ENCODE data around the gene EGLN1. TPM values are rescaled to one million over a fixed set of nuclear protein-coding genes. Genes with fewer than 3 reads are reported as not detected.
A peak's percentile ranks its signal among the peaks of the same experiment; 100 is the strongest.

EGLN1 gene
- total and polyA plus RNA-seq, 10 donors = 5.6 to 44.0 (median 37.2) TPM

DNA sequence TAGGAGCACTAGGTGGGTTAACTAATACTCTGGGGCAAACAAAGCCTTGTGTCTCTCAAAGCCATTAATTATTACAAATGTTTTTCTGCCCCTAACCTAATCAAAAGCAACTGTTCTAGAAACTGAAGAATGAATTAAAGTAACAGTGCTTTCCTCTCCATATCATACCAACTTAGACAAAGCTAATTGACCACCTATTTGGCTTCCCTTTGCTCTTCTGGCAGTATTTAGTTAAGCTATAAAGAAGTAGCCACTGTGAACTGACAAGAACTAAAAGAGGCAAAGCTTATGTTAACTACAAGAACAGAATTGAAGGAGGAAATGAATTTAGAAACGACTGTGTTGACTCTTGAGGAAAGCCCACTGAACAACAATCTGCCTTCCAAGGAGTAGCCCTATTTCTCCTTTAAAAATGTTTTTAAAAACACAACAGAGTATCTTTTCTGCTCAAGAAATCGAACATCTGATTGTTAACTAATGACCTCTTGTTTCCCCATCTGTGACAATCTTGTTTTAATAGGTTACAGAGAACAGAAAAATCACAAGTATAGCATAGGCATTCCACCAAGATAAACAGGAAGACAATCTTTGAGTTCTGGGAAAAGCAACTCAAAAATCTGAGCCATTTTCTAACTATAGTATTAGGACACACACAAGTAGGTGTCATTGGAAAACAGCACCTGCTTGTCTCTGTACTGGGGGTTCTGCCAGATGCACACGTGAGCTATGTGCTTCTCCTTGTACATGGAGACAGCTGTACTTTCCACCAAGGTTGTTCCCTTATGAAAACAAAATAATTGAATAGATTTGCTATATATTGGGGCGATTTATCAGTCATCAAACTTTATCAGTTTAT is 3.1 kb upstream of the EGLN1 start:
- TF ChIP-seq POLR2AphosphoS5 (IDR thresholded peaks at IDR 0.05) (no peak), POLR2A (IDR thresholded peaks at IDR 0.05) (no peak)
- TF ChIP-seq, protein P1, sequence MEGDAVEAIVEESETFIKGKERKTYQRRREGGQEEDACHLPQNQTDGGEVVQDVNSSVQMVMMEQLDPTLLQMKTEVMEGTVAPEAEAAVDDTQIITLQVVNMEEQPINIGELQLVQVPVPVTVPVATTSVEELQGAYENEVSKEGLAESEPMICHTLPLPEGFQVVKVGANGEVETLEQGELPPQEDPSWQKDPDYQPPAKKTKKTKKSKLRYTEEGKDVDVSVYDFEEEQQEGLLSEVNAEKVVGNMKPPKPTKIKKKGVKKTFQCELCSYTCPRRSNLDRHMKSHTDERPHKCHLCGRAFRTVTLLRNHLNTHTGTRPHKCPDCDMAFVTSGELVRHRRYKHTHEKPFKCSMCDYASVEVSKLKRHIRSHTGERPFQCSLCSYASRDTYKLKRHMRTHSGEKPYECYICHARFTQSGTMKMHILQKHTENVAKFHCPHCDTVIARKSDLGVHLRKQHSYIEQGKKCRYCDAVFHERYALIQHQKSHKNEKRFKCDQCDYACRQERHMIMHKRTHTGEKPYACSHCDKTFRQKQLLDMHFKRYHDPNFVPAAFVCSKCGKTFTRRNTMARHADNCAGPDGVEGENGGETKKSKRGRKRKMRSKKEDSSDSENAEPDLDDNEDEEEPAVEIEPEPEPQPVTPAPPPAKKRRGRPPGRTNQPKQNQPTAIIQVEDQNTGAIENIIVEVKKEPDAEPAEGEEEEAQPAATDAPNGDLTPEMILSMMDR (IDR thresholded peaks at IDR 0.05 in 8 of 11, conservative IDR thresholded peaks at IDR 0.05 in 3 of 11) = no peak
- H3K27ac ChIP-seq = peak overlapping the region in 4 of 8 donors; percentile 6 to 44 (median 24)
- H3K27me3 ChIP-seq (replicated peaks in 1 of 7) = no peaks in the 10 kb centered on the region
- no peak for DNase-seq
- WGBS, 5 donors = 44 to 56% (median 54%) methylated on average over 4 of the region's 4 CpGs
- H3K36me3 ChIP-seq = no peaks in the 10 kb centered on the region
- H3K9me3 ChIP-seq = no peaks in the 10 kb centered on the region
- no peak overlapping the region for H3K4me3 ChIP-seq
- intact Hi-C loops (cut with DNase I; ENCODE audit: low total_unique reads) = loop anchor here (10.0 kb wide), 1 partner anchor 100 kb away; the partner anchor contains the start of gene TSNAX
- peaks cover 0 to 22% (median 12%) of the 10 kb centered on the region in 6 donors for H3K4me1 ChIP-seq

DNA sequence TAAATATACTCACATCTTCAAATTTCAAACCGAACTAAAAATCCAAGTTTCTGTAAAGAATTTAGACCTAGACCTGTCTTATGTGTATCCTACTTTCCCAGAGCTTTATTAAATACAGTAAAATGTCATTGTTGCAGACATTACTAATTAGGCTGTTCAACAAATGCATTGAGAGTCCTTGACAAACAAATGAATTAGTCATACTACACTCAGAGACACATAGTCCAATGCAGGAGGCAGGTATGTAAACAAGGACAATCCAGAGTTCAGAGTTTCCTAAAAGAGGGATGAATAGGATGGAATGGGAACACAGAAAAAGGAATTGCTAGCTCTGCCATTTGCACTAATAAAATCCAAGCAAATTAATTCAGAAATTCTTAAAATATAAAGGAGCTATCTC is 1.6 kb upstream of the EGLN1 start:
- DNase-seq = no peak
- Histone ChIP-seq H3K27me3 (replicated peaks in 1 of 7) (no peaks in the 10 kb centered on the region), H3K4me3 (no peak overlapping the region), H3K27ac (peak overlapping the region in 7 of 8 donors; percentile 11 to 100 (median 99)), H3K4me1 (peaks cover 7 to 37% (median 26%) of the 10 kb centered on the region in 6 donors), H3K36me3 (no peaks in the 10 kb centered on the region), H3K9me3 (no peaks in the 10 kb centered on the region)
- no peak for TF ChIP-seq POLR2AphosphoS5 (IDR thresholded peaks at IDR 0.05)
- TF ChIP-seq POLR2A (IDR thresholded peaks at IDR 0.05) = no peak
- TF ChIP-seq, protein P1 (IDR thresholded peaks at IDR 0.05 in 8 of 11, conservative IDR thresholded peaks at IDR 0.05 in 3 of 11) = no peak
- intact Hi-C loops (cut with DNase I; ENCODE audit: low total_unique reads) = loop anchor here (10.0 kb wide), 1 partner anchor 101 kb away; the partner anchor contains the start of gene TSNAX
- 80 to 92% (median 86%) methylated on average over 1 of the region's 1 CpG for WGBS, 5 donors

DNA sequence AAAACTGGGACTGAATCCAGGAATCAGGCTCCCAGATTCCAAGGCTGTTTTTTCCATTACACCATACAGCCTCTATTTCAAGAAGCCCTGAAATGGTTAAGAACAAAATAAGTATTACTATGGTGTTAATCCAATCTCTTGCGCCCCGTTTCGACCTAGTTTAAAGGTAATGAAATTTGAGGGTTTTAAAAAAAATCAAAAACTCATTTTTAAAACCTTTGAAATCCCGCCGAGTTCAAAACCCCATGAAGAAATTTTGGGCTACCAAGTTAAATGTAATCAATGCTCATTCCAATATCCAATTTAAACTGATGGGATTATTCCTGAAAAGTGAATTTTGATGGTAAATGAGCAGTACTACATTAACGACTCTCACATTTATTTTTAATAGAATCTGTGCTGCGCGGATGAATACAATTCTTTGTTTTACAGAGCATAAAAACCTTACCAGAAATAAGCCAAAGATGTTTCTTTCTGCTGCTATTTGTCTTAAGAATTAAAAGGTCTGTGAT is 767 bp upstream of the EGLN1 start:
- TF ChIP-seq POLR2A (IDR thresholded peaks at IDR 0.05) (no peak), POLR2AphosphoS5 (IDR thresholded peaks at IDR 0.05) (no peak)
- TF ChIP-seq, protein P1 (IDR thresholded peaks at IDR 0.05 in 8 of 11, conservative IDR thresholded peaks at IDR 0.05 in 3 of 11) = no peak
- H3K27ac ChIP-seq = peak overlapping the region; percentile 92 to 100 (median 98)
- H3K4me1 ChIP-seq = peaks cover 15 to 45% (median 33%) of the 10 kb centered on the region in 6 donors
- H3K36me3 ChIP-seq = no peaks in the 10 kb centered on the region
- H3K27me3 ChIP-seq (replicated peaks in 1 of 7) = no peaks in the 10 kb centered on the region
- H3K4me3 ChIP-seq = peak overlapping the region; percentile 67 to 95 (median 84)
- DNase-seq = no peak
- 34 to 41% (median 36%) methylated on average over 8 of the region's 8 CpGs for WGBS, 5 donors
- intact Hi-C loops (cut with DNase I; ENCODE audit: low total_unique reads) = loop anchor here (10.0 kb wide), 1 partner anchor 102 kb away; the partner anchor contains the start of gene TSNAX
- H3K9me3 ChIP-seq = no peaks in the 10 kb centered on the region

DNA sequence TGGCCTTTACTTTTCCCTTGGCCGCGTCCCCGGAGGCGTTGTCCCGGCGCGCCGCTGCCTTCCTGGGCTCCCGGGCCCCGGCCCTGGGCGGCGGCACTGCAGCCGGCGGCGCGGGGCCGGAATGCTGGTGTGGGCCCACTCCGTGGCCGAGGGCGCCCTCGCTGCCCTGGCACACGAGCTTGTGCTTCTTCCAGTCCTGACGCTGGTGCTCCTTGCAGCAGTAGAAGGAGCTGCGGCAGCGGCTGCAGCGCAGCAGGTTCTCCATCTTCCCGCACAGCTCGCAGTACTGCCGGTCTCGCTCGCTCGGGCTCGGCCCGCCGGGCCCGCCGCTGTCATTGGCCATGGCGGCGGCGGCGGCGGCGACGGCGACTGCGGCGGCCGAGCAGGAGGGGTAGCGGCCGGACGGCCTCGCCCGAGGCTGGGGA is 529 bp downstream of the EGLN1 start:
- H3K9me3 ChIP-seq = no peaks in the 10 kb centered on the region
- TF ChIP-seq, protein P1 (IDR thresholded peaks at IDR 0.05 in 8 of 11, conservative IDR thresholded peaks at IDR 0.05 in 3 of 11) = no peak
- TF ChIP-seq POLR2A (IDR thresholded peaks at IDR 0.05) (no peak), POLR2AphosphoS5 (IDR thresholded peaks at IDR 0.05) (no peak)
- no peak for DNase-seq
- no peaks in the 10 kb centered on the region for H3K36me3 ChIP-seq
- peaks cover 28 to 58% (median 46%) of the 10 kb centered on the region in 6 donors for H3K4me1 ChIP-seq
- no peaks in the 10 kb centered on the region for H3K27me3 ChIP-seq (replicated peaks in 1 of 7)
- intact Hi-C loops (cut with DNase I; ENCODE audit: low total_unique reads) = loop anchor here (10.0 kb wide), 1 partner anchor 103 kb away; the partner anchor contains the start of gene TSNAX
- H3K4me3 ChIP-seq = peak overlapping the region; percentile 67 to 95 (median 84)
- peak overlapping the region; percentile 92 to 100 (median 98) for H3K27ac ChIP-seq
- WGBS, 5 donors = 0% methylated on average over 9 to 53 of the region's 53 CpGs; no CpG with 5 or more reads in 1 of the 5 donors

Data from spleen (tissue), 11 donors.